Endothelial cell of umbilical vein (primary cell): Measurements from ENCODE around the gene BEAN1. TPM values are rescaled to one million over a fixed set of nuclear protein-coding genes. Genes with fewer than 3 reads are reported as not detected.

Source experiments
- BruUV-seq: library from RNA; stranded (reverse); fragments of 400-500 nt; replicated peaks from 2 replicates; lab custom pipeline; 2021; lab: Mats Ljungman, UMichigan
- CTCF ChIA-PET: fragments of 300-600, 350-600 bp; sonication (Branson Sonifier 250); formaldehyde crosslinking; loops from one replicate; lab custom pipeline; 2021; ENCODE audit warnings: antibody characterized with exemption, inconsistent platforms; lab: Charles Lee
- POLR2A ChIA-PET: fragments of 300-600, 350-600 bp; sonication (Branson Sonifier 250); formaldehyde crosslinking; loops from one replicate; lab custom pipeline; 2021; ENCODE audit warnings: antibody characterized with exemption, inconsistent platforms; lab: Charles Lee
- DNase-seq: peaks from one replicate; pipeline ENCODE4 v3.0.0-alpha.2; 2011; ENCODE audit warnings: low read depth, low spot score
- FAIRE-seq: peaks from 2 replicates; lab custom pipeline; 2011; peaks lifted over from hg19 to GRCh38; lab: Jason Lieb, UNC
- H2AFZ ChIP-seq: 2 replicates; pipeline ENCODE4 v1.6.0; 2012; ENCODE audit warnings: low read depth, low read length, control low read depth, inconsistent platforms
- H3K27ac ChIP-seq: 2 replicates; pipeline ENCODE4 v1.5.1; 2011; ENCODE audit warnings: low read depth, mild to moderate bottlenecking, control low read depth, low read length, moderate library complexity; ENCODE audit not compliant: insufficient read depth
- H3K27me3 ChIP-seq, 2 experiments: 2 replicates each; pipeline versions ENCODE4 v1.6.0 to v1.6.1; 2011; ENCODE audit warnings: low read length in 2 of 2, mixed read lengths in 1 of 2; ENCODE audit not compliant: control insufficient read depth in 2 of 2, insufficient read depth in 2 of 2
- H3K36me3 ChIP-seq, 2 experiments: 2 replicates in 1 of 2; 3 replicates in 1 of 2; pipeline ENCODE4 v1.5.1; 2011; ENCODE audit warnings: low read length in 2 of 2, mild to moderate bottlenecking in 1 of 2, moderate library complexity in 1 of 2; ENCODE audit not compliant: control insufficient read depth in 2 of 2, insufficient read depth in 2 of 2; ENCODE audit errors: extremely low read depth in 1 of 2
- H3K4me1 ChIP-seq: 3 replicates; pipeline ENCODE4 v1.5.1; 2011; ENCODE audit warnings: mild to moderate bottlenecking, low read length; ENCODE audit not compliant: control insufficient read depth, insufficient read depth; ENCODE audit errors: extremely low read depth
- H3K4me2 ChIP-seq: 2 replicates; pipeline ENCODE4 v1.6.1; 2011; ENCODE audit warnings: low read length, control low read depth, mixed read lengths; ENCODE audit not compliant: insufficient read depth
- H3K4me3 ChIP-seq, 3 experiments: fragments of 200-600 bp in 1 of 3; sonication (generic), shearing (Covaris generic) in 1 of 3; replicated peaks in 1 of 3; 2 replicates each; pipeline ENCODE4 v1.5.1; 2011 to 2016; ENCODE audit warnings: control low read depth in 3 of 3, low read length in 3 of 3, mild to moderate bottlenecking in 2 of 3, inconsistent platforms in 1 of 3, low read depth in 1 of 3, moderate library complexity in 1 of 3; ENCODE audit not compliant: insufficient read depth in 1 of 3
- H3K79me2 ChIP-seq: 2 replicates; pipeline ENCODE4 v1.6.0; 2012; ENCODE audit warnings: low read length, inconsistent platforms; ENCODE audit not compliant: control insufficient read depth, insufficient read depth
- H3K9ac ChIP-seq: replicated peaks from 2 replicates; pipeline ENCODE3; 2011; ENCODE audit warnings: low read length, control low read depth; ENCODE audit not compliant: insufficient read depth; ENCODE audit errors: extremely low read depth
- H3K9me1 ChIP-seq: replicated peaks from 3 replicates; pipeline ENCODE4 v1.6.0; 2011; ENCODE audit warnings: mild to moderate bottlenecking, low read length; ENCODE audit not compliant: control insufficient read depth, insufficient read depth; ENCODE audit errors: extremely low read depth
- H3K9me3 ChIP-seq: replicated peaks from 2 replicates; pipeline ENCODE4 v1.5.1; 2012; ENCODE audit warnings: low read length, inconsistent platforms; ENCODE audit not compliant: control insufficient read depth, insufficient read depth
- H4K20me1 ChIP-seq: replicated peaks from 2 replicates; pipeline ENCODE3; 2011; ENCODE audit warnings: mild to moderate bottlenecking, low read length; ENCODE audit not compliant: control insufficient read depth, insufficient read depth; ENCODE audit errors: extremely low read depth
- EZH2 ChIP-seq: IDR thresholded peaks from 2 replicates; pipeline ENCODE4 v1.6.1; 2012; ENCODE audit warnings: borderline replicate concordance, low read depth, mild to moderate bottlenecking, moderate library complexity, low read length, inconsistent platforms; ENCODE audit not compliant: severe bottlenecking
- FOS ChIP-seq: IDR thresholded peaks from 2 replicates; pipeline ENCODE4 v1.6.1; 2011; ENCODE audit warnings: mild to moderate bottlenecking, low read length, moderate library complexity, borderline replicate concordance; ENCODE audit not compliant: insufficient read depth
- JUN ChIP-seq: IDR thresholded peaks from 2 replicates; pipeline ENCODE4 v1.6.1; 2011; ENCODE audit warnings: borderline replicate concordance, low read depth; ENCODE audit not compliant: insufficient read length, insufficient read depth
- MYC ChIP-seq: IDR thresholded peaks from one replicate; pipeline ENCODE4 v1.6.1; 2011; ENCODE audit warnings: mild to moderate bottlenecking, low read depth, low read length
- POLR2A ChIP-seq: IDR thresholded peaks from 2 replicates; pipeline ENCODE4 v1.6.1; 2012; ENCODE audit warnings: low read depth, mild to moderate bottlenecking, control low read depth, low read length
- dilution Hi-C: fragments of 300-500 bp; cut with MboI; formaldehyde crosslinking; loops from one replicate; pipeline ENCODE4 v1.15.0; 2019; ENCODE audit warnings: low sequenced_read_pairs; ENCODE audit not compliant: extremely low pct_ligation_motif_present
- intact Hi-C: fragments of 100-400 bp; cut with micrococcal nuclease; formaldehyde crosslinking; loops from one replicate; pipeline ENCODE4 v1.10.0; 2022
- polyA plus RNA-seq, 4 experiments: library from polyadenylated mRNA; depleted of rRNA in 3 of 4; stranded (reverse) in 3 of 4; unstranded in 1 of 4; fragments of >200 nt; gene quantifications; 2 replicates each; pipeline versions ENCODE4 v1.2.1 to v1.2.3, GENCODE V29; 2011 to 2012; ENCODE audit warnings: missing spikeins in 1 of 4
- total RNA-seq: library from RNA; stranded (reverse); gene quantifications from 2 replicates; pipeline ENCODE4 v1.2.3, GENCODE V29; 2021
- TF ChIP-seq, protein P1 (sequence below): IDR thresholded peaks from 2 replicates; pipeline ENCODE4 v1.6.1; 2011; ENCODE audit not compliant: insufficient read depth, insufficient read length

Gene BEAN1
- total and polyA plus RNA-seq, 2 donors (not counting 3 experiments of a cell fraction or from before 2014, with no cell fraction given) = not detected

GRCh38 chr16:66402591-66403230 lies 24.4 kb upstream of the BEAN1 start:
- Histone ChIP-seq H2AFZ (no peak overlapping the region), H3K4me2 (no peak overlapping the region), H3K9me3 (no peaks in the 10 kb centered on the region), H4K20me1 (no peaks in the 10 kb centered on the region), H3K9ac (no peak overlapping the region), H3K36me3 (peaks cover 56 to 59% of the 10 kb centered on the region in 2 experiments), H3K27me3 (no peaks in the 10 kb centered on the region), H3K4me3 (no peak overlapping the region), H3K4me1 (peaks cover 18% of the 10 kb centered on the region), H3K79me2 (peaks cover 11% of the 10 kb centered on the region), H3K9me1 (no peaks in the 10 kb centered on the region), H3K27ac (no peak overlapping the region)
- no peak for TF ChIP-seq JUN
- peak; percentile 11 for TF ChIP-seq POLR2A
- intact Hi-C loops = no loop called here
- CTCF ChIA-PET = no interaction called here
- POLR2A ChIA-PET = no interaction called here
- DNase-seq (no peak), FAIRE-seq (no peak)
- dilution Hi-C loops = no loop called here
- BruUV-seq = no TSS peak

GRCh38 chr16:66403531-66404145 lies 23.5 kb upstream of the BEAN1 start:
- Histone ChIP-seq H4K20me1 (no peaks in the 10 kb centered on the region), H3K4me1 (peaks cover 27% of the 10 kb centered on the region), H3K27ac (no peak overlapping the region), H3K36me3 (peaks cover 49 to 50% of the 10 kb centered on the region in 2 experiments), H3K9ac (no peak overlapping the region), H3K27me3 (no peaks in the 10 kb centered on the region), H3K9me3 (no peaks in the 10 kb centered on the region), H3K79me2 (peaks cover 6% of the 10 kb centered on the region), H3K9me1 (no peaks in the 10 kb centered on the region), H3K4me3 (no peak overlapping the region), H2AFZ (no peak overlapping the region), H3K4me2 (no peak overlapping the region)
- BruUV-seq = no TSS peak
- CTCF ChIA-PET = interaction anchor here (2.1 to 5.3 kb wide), 3 partner anchors 105 to 112 kb away, joined by 6 to 56 read pairs (median 32); no protein-coding TSS in a partner anchor
- dilution Hi-C loops (no loop called here), intact Hi-C loops (no loop called here)
- FAIRE-seq (no peak), DNase-seq (no peak)
- POLR2A ChIA-PET = no interaction called here
- TF ChIP-seq FOS (no peak), MYC (no peak), POLR2A (no peak), JUN (no peak), EZH2 (no peak)
- TF ChIP-seq, protein P1, sequence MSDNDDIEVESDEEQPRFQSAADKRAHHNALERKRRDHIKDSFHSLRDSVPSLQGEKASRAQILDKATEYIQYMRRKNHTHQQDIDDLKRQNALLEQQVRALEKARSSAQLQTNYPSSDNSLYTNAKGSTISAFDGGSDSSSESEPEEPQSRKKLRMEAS = no peak
